ENCODE results near the gene CDYL2. TPM values are rescaled to one million over a fixed set of nuclear protein-coding genes. Genes with fewer than 3 reads are reported as not detected.

CDYL2 gene
- total and polyA plus RNA-seq, 4 donors: 1.3 to 12.6 (median 3.7) TPM

- ATAC-seq (ENCODE audit: insufficient read depth, low FRiP score) (no peak), DNase-seq (peak in 2 of 3 donors; percentile 33 to 56)
These were observed 53.2 kb downstream of the CDYL2 start for GRCh38 chr16:80751167-80751566.

GRCh38 chr16:80746231-80746630, 58.2 kb downstream of the CDYL2 start:
- TF ChIP-seq CTCF (IDR thresholded peaks at IDR 0.05; ENCODE audit: control extremely low read depth, extremely low read depth): no peak
- Histone ChIP-seq H3K9ac (ENCODE audit: insufficient read depth in 1 of 2, low read length in 2 of 2) (no peak overlapping the region), H3K4me1 (ENCODE audit: control insufficient read depth in 5 of 5, insufficient read depth in 5 of 5, low read length in 5 of 5) (peaks cover 0 to 6% (median 0%) of the 10 kb centered on the region in 5 donors), H3K9me3 (ENCODE audit: control insufficient read depth in 4 of 4, insufficient read depth in 3 of 4, low read length in 3 of 4) (no peaks in the 10 kb centered on the region), H3K4me3 (no peak overlapping the region), H3K27me3 (ENCODE audit: control insufficient read depth in 3 of 3, insufficient read depth in 3 of 3, low read length in 2 of 3) (no peaks in the 10 kb centered on the region), H3K27ac (ENCODE audit: low read depth in 1 of 2, low read length in 1 of 2) (no peak overlapping the region), H3K36me3 (ENCODE audit: control insufficient read depth in 4 of 4, insufficient read depth in 4 of 4, low read length in 4 of 4) (peaks cover 0 to 3% (median 0%) of the 10 kb centered on the region in 4 donors)
- ATAC-seq (ENCODE audit: insufficient read depth, low FRiP score) (no peak), DNase-seq (peak in 1 of 3 donors; percentile 13)
- 85 to 92% methylated on average over 4 of the region's 4 CpGs for WGBS, 2 donors

More at GRCh38 chr16:80751167-80751566, 53.2 kb downstream of the CDYL2 start:
- no peak for TF ChIP-seq CTCF (IDR thresholded peaks at IDR 0.05; ENCODE audit: control extremely low read depth, extremely low read depth)
- 39 to 64% methylated on average over 3 of the region's 3 CpGs for WGBS, 2 donors
- H3K9ac ChIP-seq (ENCODE audit: insufficient read depth in 1 of 2, low read length in 2 of 2): no peak overlapping the region
- H3K27me3 ChIP-seq (ENCODE audit: control insufficient read depth in 3 of 3, insufficient read depth in 3 of 3, low read length in 2 of 3): no peaks in the 10 kb centered on the region
- H3K36me3 ChIP-seq (ENCODE audit: control insufficient read depth in 4 of 4, insufficient read depth in 4 of 4, low read length in 4 of 4): no peaks in the 10 kb centered on the region
- H3K9me3 ChIP-seq (ENCODE audit: control insufficient read depth in 4 of 4, insufficient read depth in 3 of 4, low read length in 3 of 4): no peaks in the 10 kb centered on the region
- H3K4me1 ChIP-seq (ENCODE audit: control insufficient read depth in 5 of 5, insufficient read depth in 5 of 5, low read length in 5 of 5): peaks cover 0 to 5% (median 0%) of the 10 kb centered on the region in 5 donors
- H3K27ac ChIP-seq (ENCODE audit: low read depth in 1 of 2, low read length in 1 of 2): no peak overlapping the region
- no peak overlapping the region for H3K4me3 ChIP-seq

GRCh38 chr16:80744856-80745255, 59.5 kb downstream of the CDYL2 start:
- Histone ChIP-seq H3K36me3 (ENCODE audit: control insufficient read depth in 4 of 4, insufficient read depth in 4 of 4, low read length in 4 of 4) (peaks cover 0 to 3% (median 0%) of the 10 kb centered on the region in 4 donors), H3K9me3 (ENCODE audit: control insufficient read depth in 4 of 4, insufficient read depth in 3 of 4, low read length in 3 of 4) (peaks cover 0 to 3% (median under 1%) of the 10 kb centered on the region in 4 donors), H3K9ac (ENCODE audit: insufficient read depth in 1 of 2, low read length in 2 of 2) (no peak overlapping the region), H3K27ac (ENCODE audit: low read depth in 1 of 2, low read length in 1 of 2) (no peak overlapping the region), H3K4me1 (ENCODE audit: control insufficient read depth in 5 of 5, insufficient read depth in 5 of 5, low read length in 5 of 5) (peaks cover 0 to 6% (median 0%) of the 10 kb centered on the region in 5 donors), H3K4me3 (no peak overlapping the region), H3K27me3 (ENCODE audit: control insufficient read depth in 3 of 3, insufficient read depth in 3 of 3, low read length in 2 of 3) (no peaks in the 10 kb centered on the region)
- no peak for ATAC-seq (ENCODE audit: insufficient read depth, low FRiP score)
- TF ChIP-seq CTCF (IDR thresholded peaks at IDR 0.05; ENCODE audit: control extremely low read depth, extremely low read depth): no peak
- DNase-seq: no peak
- WGBS, 2 donors: 37 to 63% methylated on average over 4 of the region's 4 CpGs

- no peak for TF ChIP-seq CTCF (IDR thresholded peaks at IDR 0.05; ENCODE audit: control extremely low read depth, extremely low read depth)
- 95 to 98% methylated on average over 1 of the region's 1 CpG for WGBS, 2 donors
- Histone ChIP-seq H3K4me3 (no peak overlapping the region), H3K9ac (ENCODE audit: insufficient read depth in 1 of 2, low read length in 2 of 2) (no peak overlapping the region), H3K27me3 (ENCODE audit: control insufficient read depth in 3 of 3, insufficient read depth in 3 of 3, low read length in 2 of 3) (no peaks in the 10 kb centered on the region), H3K27ac (ENCODE audit: low read depth in 1 of 2, low read length in 1 of 2) (no peak overlapping the region), H3K9me3 (ENCODE audit: control insufficient read depth in 4 of 4, insufficient read depth in 3 of 4, low read length in 3 of 4) (peaks cover 0 to 5% (median 3%) of the 10 kb centered on the region in 4 donors), H3K36me3 (ENCODE audit: control insufficient read depth in 4 of 4, insufficient read depth in 4 of 4, low read length in 4 of 4) (peaks cover 0 to 3% (median 0%) of the 10 kb centered on the region in 4 donors), H3K4me1 (ENCODE audit: control insufficient read depth in 5 of 5, insufficient read depth in 5 of 5, low read length in 5 of 5) (peaks cover 0 to 6% (median 0%) of the 10 kb centered on the region in 5 donors)
- DNase-seq (no peak), ATAC-seq (ENCODE audit: insufficient read depth, low FRiP score) (no peak)
These were observed 60.6 kb downstream of the CDYL2 start for GRCh38 chr16:80743772-80744171.

Measured in lung (tissue), 12 donors.